Fibroblast of the aortic adventitia (primary cell): ENCODE data around the gene SIT1. TPM values are rescaled to one million over a fixed set of nuclear protein-coding genes. Genes with fewer than 3 reads are reported as not detected.

Experiments
- DNase-seq: peaks from one replicate; pipeline ENCODE4 v3.0.0-alpha.2; 2010; ENCODE audit warnings: low read depth
- H3K4me3 ChIP-seq: 2 replicates; pipeline ENCODE4 v1.5.1; 2011; ENCODE audit warnings: low read depth, mild to moderate bottlenecking, control low read depth, low read length, moderate library complexity
- total RNA-seq: library from RNA; depleted of rRNA; stranded (reverse); fragments of >200 nt; gene quantifications from 2 replicates; pipeline ENCODE4 v1.2.3, GENCODE V29; 2012; ENCODE audit warnings: low replicate concordance
- TF ChIP-seq, protein P1 (sequence below): IDR thresholded peaks from 2 replicates; pipeline ENCODE4 v1.5.1; 2011; ENCODE audit warnings: mild to moderate bottlenecking, low read length, control low read depth, inconsistent platforms; ENCODE audit not compliant: insufficient read depth

The SIT1 gene
- total RNA-seq, 1 donor: 0.18 TPM

DNA sequence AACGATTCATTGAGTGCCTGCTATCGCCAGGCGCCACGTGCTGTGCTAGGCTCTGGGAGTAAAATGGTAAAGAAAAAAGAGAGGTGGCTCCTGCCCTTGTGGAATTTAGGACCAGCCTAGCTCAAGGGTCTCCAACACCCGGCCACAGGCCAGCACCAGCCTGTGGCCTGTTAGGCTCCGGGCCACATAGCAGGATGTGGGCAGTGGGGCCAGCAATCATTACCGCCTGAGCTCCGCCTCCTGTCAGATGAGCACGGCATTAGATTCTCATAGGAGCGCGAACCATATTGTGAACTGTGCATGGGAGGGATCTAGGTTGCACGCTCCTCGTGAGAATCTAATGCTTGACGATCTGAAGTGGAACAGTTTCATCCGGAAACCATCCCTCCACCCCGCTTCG, 5.6 kb upstream of the SIT1 start:
- no peak for DNase-seq
- H3K4me3 ChIP-seq: no peak overlapping the region
- TF ChIP-seq, protein P1, sequence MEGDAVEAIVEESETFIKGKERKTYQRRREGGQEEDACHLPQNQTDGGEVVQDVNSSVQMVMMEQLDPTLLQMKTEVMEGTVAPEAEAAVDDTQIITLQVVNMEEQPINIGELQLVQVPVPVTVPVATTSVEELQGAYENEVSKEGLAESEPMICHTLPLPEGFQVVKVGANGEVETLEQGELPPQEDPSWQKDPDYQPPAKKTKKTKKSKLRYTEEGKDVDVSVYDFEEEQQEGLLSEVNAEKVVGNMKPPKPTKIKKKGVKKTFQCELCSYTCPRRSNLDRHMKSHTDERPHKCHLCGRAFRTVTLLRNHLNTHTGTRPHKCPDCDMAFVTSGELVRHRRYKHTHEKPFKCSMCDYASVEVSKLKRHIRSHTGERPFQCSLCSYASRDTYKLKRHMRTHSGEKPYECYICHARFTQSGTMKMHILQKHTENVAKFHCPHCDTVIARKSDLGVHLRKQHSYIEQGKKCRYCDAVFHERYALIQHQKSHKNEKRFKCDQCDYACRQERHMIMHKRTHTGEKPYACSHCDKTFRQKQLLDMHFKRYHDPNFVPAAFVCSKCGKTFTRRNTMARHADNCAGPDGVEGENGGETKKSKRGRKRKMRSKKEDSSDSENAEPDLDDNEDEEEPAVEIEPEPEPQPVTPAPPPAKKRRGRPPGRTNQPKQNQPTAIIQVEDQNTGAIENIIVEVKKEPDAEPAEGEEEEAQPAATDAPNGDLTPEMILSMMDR: no peak

DNA sequence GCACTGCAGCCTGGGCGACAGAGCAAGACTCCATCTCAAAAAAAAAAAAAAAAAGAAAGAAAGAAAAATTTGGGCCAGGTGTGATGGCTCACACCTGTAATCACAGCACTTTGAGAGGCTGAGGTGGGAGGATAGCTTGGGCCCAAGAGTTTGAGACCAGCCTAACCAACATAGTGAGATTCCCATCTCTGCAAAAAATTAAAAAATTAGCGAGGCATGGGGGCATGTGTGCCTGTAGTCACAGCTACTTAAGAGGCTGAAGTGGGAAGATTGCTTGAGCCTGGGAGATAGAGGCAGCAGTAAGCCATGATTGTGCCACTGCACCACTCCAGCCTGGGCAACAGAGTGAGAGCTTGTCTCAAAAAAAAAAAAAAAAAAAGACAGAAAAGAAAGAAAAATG, 2.9 kb upstream of the SIT1 start:
- DNase-seq: no peak
- no peak overlapping the region for H3K4me3 ChIP-seq
- TF ChIP-seq, protein P1: no peak

DNA sequence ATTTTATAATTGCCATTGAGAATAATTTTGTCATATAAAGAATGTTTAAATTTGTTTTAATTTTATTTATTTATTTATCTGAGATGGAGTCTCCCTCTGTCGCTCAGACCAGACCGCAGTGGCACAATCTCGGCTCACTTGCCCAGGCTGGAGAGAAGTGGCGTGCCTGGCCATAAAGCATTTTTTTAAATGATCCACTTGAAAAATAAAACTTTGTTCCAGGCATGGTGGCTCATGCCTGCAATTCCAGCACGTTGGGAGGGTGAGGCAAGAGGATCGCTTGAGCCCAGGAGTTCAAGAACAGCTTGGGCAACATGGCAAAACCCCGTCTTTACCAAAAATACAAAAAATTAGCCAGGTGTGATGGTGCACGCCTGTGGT, 2.1 kb upstream of the SIT1 start:
- no peak overlapping the region for H3K4me3 ChIP-seq
- DNase-seq: no peak
- TF ChIP-seq, protein P1: no peak

DNA sequence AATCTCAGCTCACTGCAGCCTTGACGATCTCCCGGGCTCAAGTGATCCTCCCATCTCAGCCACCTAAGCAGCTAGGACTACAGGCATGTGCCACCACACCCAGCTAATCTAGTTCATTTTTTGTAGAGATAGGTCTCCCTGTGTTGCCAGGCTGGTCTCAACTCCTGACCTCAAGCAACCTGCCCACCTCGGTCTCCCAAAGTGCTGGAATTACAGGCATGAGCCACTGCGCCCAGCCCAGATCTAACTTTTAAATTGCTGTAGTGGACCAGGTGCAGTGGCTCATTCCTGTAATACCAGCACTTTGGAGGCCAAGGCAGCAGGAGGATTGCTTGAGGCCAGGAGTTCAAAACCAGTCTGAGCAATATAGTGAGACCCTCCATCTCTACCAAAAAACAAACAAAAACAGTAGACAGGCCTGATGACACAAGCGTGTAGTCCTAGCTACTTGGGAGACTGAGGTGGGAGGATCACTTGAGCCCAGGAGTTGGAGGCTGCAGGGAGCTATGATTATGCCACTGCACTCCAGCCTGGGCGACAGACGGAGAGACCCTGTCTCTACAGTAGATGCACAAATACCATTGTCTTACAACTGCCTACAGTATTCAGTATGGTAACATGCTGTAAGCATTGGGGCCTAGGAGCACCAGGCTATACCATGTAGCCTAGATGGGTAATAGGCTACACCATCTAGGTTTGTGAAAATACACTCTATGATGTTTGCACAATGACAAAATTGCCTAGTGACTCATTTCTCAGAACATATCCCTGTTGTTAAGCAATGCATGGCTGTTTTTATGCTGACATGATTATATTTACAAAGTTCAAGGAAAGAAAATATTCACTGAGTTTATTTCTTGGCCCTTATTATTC, 1.5 kb upstream of the SIT1 start:
- DNase-seq: peak; percentile 52
- TF ChIP-seq, protein P1: no peak
- no peak overlapping the region for H3K4me3 ChIP-seq

DNA sequence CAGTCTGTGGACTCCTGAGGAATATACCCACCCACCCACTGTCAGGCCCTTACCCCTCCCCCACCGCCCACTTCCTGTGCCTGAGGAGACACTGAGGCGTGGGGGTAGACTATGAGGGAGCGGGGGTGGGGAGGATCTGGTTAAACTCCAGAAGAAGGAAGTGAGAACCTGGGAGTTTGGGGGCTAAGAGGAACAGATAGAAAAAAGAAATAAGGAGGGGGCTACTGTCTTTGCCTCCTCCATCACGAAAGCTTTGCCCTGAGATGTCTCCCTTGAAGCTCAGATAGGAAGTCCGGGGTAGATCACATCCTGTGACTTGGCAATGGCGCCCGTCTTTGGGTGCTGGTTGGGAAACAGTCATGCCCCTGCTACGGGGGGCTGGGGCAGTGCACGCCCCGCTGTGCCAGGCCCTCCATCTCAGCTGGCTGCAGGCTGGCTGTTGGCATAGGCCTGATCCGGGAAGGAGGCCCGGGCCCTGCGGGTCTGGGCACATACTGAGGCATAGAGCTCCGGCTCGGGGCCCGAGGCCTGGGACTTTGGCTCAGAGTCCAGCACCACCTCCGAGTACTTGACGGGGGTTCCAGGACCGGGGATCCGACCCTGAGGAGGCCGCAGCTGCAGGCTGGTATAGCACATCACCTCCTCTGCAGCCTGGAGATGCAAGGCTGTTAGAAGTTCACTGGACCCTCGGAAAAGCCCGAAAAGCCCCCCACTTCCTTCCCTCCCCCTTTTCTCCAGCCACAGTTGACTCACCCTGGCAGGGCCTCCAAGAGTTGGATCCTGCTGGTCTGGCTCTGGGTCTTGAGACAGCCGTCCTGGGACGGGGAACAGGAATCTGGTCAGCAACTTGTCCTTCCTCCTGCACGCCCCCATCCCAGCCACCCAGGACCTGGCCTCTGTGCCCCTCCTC, 1.0 kb downstream of the SIT1 start:
- TF ChIP-seq, protein P1: no peak
- peak; percentile 71 for DNase-seq
- peak overlapping the region; percentile 25 for H3K4me3 ChIP-seq

DNA sequence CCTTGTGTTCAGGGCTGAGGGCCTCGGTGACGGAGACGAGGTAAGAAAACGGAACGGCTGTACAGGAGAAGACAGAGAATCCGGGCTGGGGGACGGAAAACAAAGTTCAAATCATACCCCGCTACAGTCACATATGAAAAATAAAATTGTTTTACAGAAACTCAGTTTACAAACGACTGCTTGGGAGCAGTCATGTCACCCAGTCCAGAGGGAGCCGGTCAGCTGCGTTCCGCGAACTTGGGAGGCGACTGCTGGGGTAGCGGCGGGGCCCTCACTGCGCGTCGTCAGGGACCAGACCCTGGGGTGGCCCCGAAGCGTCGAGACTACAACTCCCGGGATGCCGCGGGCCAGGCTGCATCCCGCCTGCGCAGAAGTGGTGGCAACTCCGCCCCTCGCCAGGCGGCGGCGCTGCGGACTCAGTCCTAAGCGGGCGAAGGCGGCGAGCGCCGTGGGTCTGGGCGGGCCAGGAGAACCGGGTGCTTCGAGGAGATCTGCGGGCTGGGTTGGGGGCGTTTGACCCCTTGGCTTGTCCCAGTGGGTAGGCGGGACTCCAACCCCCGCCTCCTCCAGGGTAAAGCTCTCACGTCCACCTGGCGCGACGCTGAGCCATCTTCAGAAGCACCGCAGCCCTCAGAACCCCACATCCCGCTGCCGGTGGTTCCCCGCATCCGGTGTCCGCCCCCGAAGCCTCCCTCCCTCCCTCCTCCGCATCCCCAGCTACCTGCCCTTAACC, 4.0 kb downstream of the SIT1 start:
- peak; percentile 84 for DNase-seq
- peak overlapping the region; percentile 72 for H3K4me3 ChIP-seq
- TF ChIP-seq, protein P1: peak; percentile 87
